IPS-20b (cell line): Measurements from ENCODE around the gene AMBP.
"Not testable (repeated sequence)": the region's sequence is repeated elsewhere in the genome, so short reads cannot be mapped to it uniquely, and the experiment has no call there.

Experiments used
- H3K27ac ChIP-seq: one replicate; pipeline ENCODE4 v1.5.1; 2013; ENCODE audit warnings: low read length
- H3K27me3 ChIP-seq: 2 replicates; pipeline ENCODE4 v1.6.1; 2013; ENCODE audit warnings: mild to moderate bottlenecking, low read length, inconsistent platforms; ENCODE audit not compliant: insufficient read depth
- H3K36me3 ChIP-seq: 2 replicates; pipeline ENCODE4 v1.6.1; 2013; ENCODE audit warnings: low read depth, mild to moderate bottlenecking, inconsistent platforms, low read length, moderate library complexity; ENCODE audit not compliant: insufficient read depth
- H3K4me1 ChIP-seq: 2 replicates; pipeline ENCODE4 v1.6.1; 2013; ENCODE audit warnings: mild to moderate bottlenecking, control low read depth, inconsistent platforms, low read length, moderate library complexity; ENCODE audit not compliant: insufficient read depth
- H3K4me3 ChIP-seq: 2 replicates; pipeline ENCODE4 v1.5.1; 2013; ENCODE audit warnings: mild to moderate bottlenecking, low read length, inconsistent platforms
- H3K9ac ChIP-seq: 2 replicates; pipeline ENCODE4 v1.6.1; 2013; ENCODE audit warnings: low read depth, mild to moderate bottlenecking, inconsistent platforms, low read length, moderate library complexity
- H3K9me3 ChIP-seq: 2 replicates; pipeline ENCODE4 v1.6.1; 2013; ENCODE audit warnings: mild to moderate bottlenecking, low read depth, low read length, inconsistent platforms; ENCODE audit not compliant: insufficient read depth

The AMBP gene

DNA sequence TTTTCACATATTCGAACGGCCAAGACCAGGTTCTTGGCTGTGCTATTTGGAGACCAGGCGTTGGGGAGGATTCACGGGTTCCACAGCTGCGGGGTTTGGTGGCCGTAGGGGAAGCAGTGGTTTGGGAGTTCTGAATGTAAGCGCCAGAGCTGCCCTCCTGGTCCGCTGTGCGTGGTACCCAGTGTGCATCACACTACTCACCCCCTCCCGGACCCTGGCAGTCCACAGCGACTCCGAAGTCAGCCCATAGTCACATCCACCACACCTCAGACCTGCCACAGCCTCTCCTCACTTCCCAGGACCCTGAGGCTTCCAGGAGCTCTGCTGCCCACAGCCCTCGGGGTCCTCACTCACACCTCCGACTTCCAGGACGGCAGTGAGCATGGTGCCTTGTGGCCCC lies 26.8 kb downstream of the AMBP start:
- no peak overlapping the region for H3K27ac ChIP-seq
- no peaks in the 10 kb centered on the region for H3K9me3 ChIP-seq
- no peak overlapping the region for H3K4me3 ChIP-seq
- H3K9ac ChIP-seq = no peak overlapping the region
- no peaks in the 10 kb centered on the region for H3K4me1 ChIP-seq
- H3K27me3 ChIP-seq = no peaks in the 10 kb centered on the region
- H3K36me3 ChIP-seq = peaks cover 47% of the 10 kb centered on the region

DNA sequence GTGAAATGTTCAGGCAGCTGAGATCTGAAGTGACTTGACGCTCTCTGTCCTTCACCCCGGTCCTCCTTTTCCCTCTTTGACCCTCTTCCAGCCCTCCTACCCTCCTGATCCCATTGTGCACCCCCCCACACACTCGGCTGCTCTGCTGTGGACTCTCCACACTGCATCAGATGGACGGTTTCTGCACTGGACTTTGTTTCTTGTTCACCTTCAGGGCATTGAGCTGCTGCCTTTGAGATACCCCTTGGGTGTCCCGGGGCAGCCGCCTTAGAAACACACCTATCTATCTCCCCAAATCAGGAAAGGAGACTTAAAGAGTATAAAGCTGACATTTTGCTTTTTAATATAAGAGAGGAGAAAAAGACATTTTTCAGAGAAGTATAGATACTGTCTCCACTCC lies 27.5 kb downstream of the AMBP start:
- Histone ChIP-seq H3K27me3 (no peaks in the 10 kb centered on the region), H3K4me1 (no peaks in the 10 kb centered on the region), H3K9ac (no peak overlapping the region), H3K36me3 (peaks cover 47% of the 10 kb centered on the region), H3K4me3 (no peak overlapping the region), H3K9me3 (no peaks in the 10 kb centered on the region), H3K27ac (no peak overlapping the region)

DNA sequence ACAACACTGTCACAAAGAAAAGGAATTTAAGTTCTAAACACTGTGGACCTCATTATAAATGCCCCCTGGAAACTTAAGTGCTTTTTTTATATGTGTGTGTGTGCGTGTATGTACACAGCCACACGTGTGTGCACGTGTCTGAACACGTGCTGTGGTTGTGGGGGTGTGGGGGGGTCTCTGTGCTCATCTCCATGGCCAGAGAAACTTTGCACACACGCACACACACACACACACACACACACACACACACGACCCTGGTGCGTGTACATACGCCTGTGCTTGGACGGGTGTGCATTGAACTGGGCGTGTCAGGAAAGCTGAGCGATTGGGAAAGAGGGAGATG lies 27.9 kb downstream of the AMBP start:
- Histone ChIP-seq H3K27ac (no peak overlapping the region), H3K36me3 (peaks cover 47% of the 10 kb centered on the region), H3K4me3 (no peak overlapping the region), H3K9me3 (no peaks in the 10 kb centered on the region), H3K4me1 (no peaks in the 10 kb centered on the region), H3K9ac (no peak overlapping the region), H3K27me3 (no peaks in the 10 kb centered on the region)

DNA sequence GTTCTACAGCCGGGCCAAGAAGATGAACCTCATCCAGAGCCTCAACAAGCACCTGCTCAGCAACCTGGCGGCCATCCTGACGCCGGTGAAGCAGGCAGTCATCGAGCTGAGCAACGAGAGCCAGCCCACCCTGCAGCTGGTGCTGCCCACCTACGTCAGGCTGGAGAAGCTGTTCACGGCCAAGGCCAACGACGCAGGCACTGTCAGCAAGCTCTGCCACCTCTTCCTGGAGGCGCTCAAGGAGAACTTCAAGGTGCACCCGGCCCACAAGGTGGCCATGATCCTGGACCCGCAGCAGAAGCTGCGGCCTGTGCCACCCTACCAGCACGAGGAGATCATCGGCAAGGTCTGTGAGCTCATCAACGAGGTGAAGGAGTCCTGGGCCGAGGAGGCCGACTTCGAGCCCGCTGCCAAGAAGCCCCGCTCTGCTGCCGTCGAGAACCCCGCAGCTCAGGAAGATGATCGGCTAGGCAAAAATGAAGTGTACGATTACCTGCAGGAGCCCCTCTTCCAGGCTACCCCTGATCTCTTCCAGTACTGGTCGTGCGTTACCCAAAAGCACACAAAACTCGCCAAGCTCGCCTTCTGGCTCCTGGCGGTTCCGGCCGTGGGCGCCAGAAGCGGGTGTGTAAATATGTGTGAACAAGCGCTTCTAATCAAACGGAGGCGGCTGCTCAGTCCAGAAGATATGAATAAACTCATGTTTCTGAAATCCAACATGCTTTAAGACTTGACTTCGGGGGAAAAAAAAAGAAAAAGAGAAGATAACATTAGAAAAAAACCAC lies 28.5 kb downstream of the AMBP start:
- peaks cover 47% of the 10 kb centered on the region for H3K36me3 ChIP-seq
- no peak overlapping the region for H3K9ac ChIP-seq
- no peaks in the 10 kb centered on the region for H3K4me1 ChIP-seq
- H3K27me3 ChIP-seq = no peaks in the 10 kb centered on the region
- H3K4me3 ChIP-seq = no peak overlapping the region
- no peaks in the 10 kb centered on the region for H3K9me3 ChIP-seq
- H3K27ac ChIP-seq = no peak overlapping the region

DNA sequence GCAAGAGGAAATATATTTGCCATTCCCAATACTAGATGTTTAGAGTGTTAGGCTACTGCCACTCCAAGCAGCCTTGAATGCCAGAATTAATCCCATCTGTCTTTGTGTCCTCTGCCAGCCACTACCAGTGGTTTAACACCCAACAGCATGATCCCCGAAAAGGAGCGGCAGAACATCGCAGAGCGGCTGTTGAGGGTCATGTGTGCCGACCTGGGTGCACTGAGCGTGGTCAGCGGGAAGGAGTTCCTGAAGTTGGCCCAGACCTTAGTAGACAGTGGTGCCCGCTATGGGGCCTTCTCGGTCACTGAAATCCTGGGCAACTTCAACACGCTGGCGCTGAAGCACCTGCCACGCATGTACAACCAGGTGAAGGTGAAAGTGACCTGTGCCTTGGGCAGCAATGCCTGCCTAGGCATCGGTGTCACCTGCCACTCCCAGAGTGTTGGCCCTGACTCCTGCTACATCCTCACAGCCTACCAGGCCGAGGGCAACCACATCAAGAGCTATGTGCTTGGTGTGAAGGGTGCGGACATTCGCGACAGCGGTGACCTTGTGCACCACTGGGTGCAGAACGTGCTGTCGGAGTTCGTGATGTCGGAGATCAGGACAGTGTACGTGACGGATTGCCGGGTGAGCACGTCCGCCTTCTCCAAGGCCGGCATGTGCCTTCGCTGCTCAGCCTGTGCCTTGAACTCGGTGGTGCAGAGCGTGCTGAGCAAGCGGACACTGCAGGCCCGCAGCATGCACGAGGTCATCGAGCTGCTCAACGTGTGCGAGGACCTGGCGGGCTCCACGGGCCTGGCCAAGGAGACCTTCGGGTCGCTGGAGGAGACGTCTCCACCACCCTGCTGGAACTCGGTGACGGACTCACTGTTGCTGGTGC lies 29.3 kb downstream of the AMBP start:
- no peaks in the 10 kb centered on the region for H3K27me3 ChIP-seq
- H3K4me3 ChIP-seq = no peak overlapping the region
- peaks cover 47% of the 10 kb centered on the region for H3K36me3 ChIP-seq

DNA sequence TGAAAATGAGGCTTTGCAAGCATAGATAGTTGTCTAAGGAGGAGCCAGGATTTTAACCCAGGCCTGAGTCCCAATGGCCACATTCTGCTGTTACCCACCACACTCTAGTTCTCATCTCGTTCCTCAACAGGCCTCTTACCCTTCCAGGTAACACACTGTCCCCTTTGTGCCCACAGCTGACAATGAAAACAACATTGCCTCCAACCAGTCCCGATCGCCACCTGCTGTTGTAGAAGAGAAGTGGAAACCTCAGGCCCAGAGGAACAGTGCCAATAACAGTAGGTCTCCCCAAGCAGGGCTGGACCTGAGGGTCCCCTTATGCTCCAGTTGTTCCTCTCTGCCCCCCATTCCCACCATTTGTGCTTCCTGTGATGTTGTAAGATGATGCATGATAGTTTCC lies 30.4 kb downstream of the AMBP start:
- Histone ChIP-seq H3K9me3 (no peaks in the 10 kb centered on the region), H3K36me3 (peaks cover 53% of the 10 kb centered on the region), H3K4me1 (no peaks in the 10 kb centered on the region), H3K27ac (no peak overlapping the region), H3K4me3 (no peak overlapping the region), H3K27me3 (no peaks in the 10 kb centered on the region), H3K9ac (no peak overlapping the region)

More for the DNA sequence above, 29.3 kb downstream of the AMBP start:
- Histone ChIP-seq H3K27ac (no peak overlapping the region), H3K9me3 (no peaks in the 10 kb centered on the region), H3K4me1 (no peaks in the 10 kb centered on the region), H3K9ac (no peak overlapping the region)

DNA sequence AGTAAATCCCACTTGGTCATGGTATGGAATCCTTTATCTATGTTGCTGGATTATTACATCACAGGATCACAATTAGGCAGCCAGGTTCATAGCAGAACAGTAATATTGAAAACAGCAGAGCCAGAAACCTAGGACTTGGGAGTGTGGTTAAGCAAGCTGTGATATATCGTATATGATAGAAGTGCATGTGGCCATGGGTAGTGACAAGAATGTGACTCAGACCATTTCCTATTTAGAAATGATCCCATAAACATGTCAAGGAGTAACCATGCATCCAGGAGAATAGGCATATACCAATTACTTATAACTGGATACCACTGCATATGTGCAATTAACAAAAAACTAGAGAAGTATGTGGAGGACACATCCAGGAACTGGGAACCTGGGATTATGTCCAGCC lies 31.2 kb downstream of the AMBP start:
- peaks cover 50% of the 10 kb centered on the region for H3K36me3 ChIP-seq
- H3K4me3 ChIP-seq = no peak overlapping the region
- no peak overlapping the region for H3K9ac ChIP-seq
- H3K27me3 ChIP-seq = no peaks in the 10 kb centered on the region
- H3K4me1 ChIP-seq = no peaks in the 10 kb centered on the region
- H3K9me3 ChIP-seq = no peaks in the 10 kb centered on the region
- H3K27ac ChIP-seq = no peak overlapping the region

DNA sequence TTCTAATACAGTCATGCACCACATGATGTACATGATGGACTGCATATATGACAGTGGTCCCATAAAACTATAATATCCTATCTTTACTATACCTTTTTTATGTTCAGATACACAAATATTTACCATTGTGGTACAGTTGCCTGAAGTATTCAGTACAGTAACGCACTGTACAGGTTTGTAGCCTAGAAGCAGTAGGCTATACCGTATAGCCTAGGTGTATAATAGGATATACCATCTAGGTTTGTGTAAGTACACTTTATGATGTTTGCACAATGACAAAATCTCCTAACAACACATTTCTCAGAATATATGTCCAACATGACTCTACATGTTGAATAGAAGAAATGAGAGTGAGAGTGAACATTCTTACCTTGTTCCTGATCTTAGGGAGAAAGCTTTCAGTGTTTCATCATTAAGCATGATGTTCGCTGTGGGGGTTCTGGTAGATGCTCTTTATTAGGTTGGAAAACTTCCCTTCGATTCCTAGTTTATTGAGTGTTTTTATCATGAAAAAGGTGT lies 31.8 kb downstream of the AMBP start:
- H3K9me3 ChIP-seq = no peaks in the 10 kb centered on the region
- H3K4me1 ChIP-seq = no peaks in the 10 kb centered on the region
- peaks cover 44% of the 10 kb centered on the region for H3K36me3 ChIP-seq
- no peak overlapping the region for H3K27ac ChIP-seq
- H3K27me3 ChIP-seq = no peaks in the 10 kb centered on the region
- no peak overlapping the region for H3K4me3 ChIP-seq
- H3K9ac ChIP-seq = no peak overlapping the region

DNA sequence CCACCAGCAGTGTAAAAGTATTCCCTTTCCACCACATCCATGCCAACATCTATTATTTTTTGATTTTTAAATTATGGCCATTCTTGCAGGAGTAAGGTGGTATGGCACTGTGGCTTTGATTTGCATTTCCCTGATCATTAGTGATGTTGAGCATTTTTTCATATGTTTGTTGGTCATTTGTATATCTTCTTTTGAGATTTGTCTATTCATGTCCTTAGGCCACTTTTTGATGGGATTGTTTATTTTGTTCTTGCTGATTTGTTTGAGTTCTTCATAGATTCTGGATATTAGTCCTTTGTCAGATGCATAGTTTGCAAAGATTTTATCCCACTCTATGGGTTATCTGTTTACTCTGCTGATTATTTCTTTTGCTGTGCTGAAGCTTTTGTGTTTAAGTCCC lies 34.4 kb downstream of the AMBP start:
- not testable (repeated sequence) for H3K27ac ChIP-seq, H3K9ac ChIP-seq, H3K4me1 ChIP-seq, H3K27me3 ChIP-seq, H3K9me3 ChIP-seq, H3K4me3 ChIP-seq
- peaks cover 29% of the 10 kb centered on the region for H3K36me3 ChIP-seq

DNA sequence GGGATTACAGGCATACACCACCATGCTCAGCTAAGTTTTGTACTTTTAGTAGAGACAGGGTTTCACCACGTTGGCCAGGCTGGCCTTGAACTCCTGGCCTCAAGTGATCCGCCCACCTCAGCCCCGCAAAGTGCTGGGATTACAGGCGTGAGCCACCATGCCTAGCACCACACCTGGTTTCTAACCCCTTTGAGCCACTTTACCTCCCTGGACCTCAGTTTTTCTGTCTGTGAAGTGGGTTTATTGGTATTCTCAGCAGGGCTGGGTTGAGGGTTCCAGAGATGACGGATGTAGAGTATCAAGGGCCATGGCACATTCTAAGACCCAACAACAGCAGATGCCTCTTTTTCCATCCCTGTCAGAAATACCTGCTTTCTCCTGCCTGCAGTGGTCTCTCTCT lies 38.6 kb downstream of the AMBP start:
- Histone ChIP-seq H3K4me1 (peaks cover 9% of the 10 kb centered on the region; the same call in 1 of the 2 replicates), H3K9me3 (no peaks in the 10 kb centered on the region), H3K9ac (no peak overlapping the region), H3K4me3 (no peak overlapping the region), H3K27ac (no peak overlapping the region), H3K27me3 (no peaks in the 10 kb centered on the region), H3K36me3 (peaks cover 39% of the 10 kb centered on the region)

DNA sequence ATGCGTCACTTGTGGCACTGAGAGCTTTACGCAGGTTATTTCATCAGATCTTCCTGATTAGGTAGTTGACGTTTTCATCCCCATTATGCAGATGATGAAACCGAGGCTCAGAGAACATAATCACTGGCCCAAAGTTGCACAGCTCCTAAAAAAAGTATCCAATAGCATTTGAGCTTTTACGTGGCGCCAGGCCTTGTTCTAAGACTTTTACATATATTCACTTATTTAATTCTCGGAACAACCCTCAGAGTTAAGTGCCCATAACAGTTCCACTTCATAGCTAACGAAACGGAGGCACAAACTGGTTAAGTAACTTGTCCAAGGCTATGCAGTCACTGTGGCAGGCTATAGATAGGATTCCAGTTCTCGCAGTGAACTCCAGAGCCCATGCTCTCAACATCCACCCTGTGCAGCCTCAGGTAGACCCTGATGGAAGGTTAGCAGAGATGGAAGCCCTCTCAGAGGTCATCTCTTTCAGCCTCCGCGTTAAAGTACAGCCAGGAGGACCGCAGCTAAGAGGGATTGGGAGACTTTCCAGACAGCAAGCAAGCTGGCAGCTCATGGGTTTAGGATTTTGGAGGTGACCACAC lies 39.3 kb downstream of the AMBP start:
- Histone ChIP-seq H3K9me3 (no peaks in the 10 kb centered on the region), H3K4me1 (peaks cover 9% of the 10 kb centered on the region; the same call in 1 of the 2 replicates), H3K36me3 (peaks cover 43% of the 10 kb centered on the region), H3K4me3 (no peak overlapping the region), H3K27me3 (no peaks in the 10 kb centered on the region), H3K27ac (no peak overlapping the region), H3K9ac (no peak overlapping the region)
